HG03565 (cell line): Measurements from ENCODE around the gene PTCH2.
"Not testable (repeated sequence)": the region's sequence is repeated elsewhere in the genome, so short reads cannot be mapped to it uniquely, and the experiment has no call there.

ENCODE experiments used
- ATAC-seq: cut with Tn5 transposase; IDR thresholded peaks from one replicate; pipeline ENCODE4 v1.9.1; 2021; ENCODE audit warnings: mild to moderate bottlenecking, moderate library complexity; ENCODE audit not compliant: unreplicated experiment

PTCH2 gene

DNA sequence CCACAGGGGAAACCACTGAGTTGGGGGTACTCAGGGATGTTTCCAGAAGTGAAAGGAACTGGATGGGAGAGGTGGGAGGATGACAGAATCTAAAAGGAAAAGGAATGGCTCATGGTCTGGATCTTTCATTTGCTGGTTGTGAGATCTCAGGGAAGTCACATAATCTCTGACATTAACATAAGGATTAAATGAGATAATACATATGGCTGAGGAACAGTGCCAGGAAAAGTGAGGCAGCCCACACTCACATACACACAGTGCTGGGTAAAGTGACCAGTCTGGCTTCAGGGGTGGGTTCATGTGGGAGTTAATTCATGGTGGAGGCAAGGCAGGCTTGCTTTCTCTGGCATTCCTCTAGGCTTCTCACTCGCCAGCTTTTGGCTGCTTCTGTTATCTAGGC lies 3.9 kb upstream of the PTCH2 start:
- no peak for ATAC-seq

DNA sequence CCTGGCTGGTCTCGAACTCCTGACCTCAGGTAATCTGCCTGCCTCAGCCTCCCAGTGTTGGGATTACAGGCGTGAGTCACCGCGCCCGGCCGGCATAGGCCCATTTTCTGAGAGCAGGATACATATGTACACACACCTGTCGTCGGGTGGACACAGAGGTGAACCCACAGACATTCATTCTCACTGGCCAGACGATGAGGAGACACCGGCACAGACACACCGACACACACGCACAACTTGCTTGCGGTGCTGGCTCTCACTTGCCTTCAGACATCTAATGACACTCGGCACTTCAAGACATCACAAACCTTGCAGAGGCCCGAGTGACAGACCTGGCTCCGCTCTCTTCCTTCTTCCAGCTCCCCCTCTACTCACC lies 579 bp downstream of the PTCH2 start:
- ATAC-seq, result no peak

- no peak for ATAC-seq
Observed at GRCh38 chr1:44839576-44839975, 3.5 kb downstream of the PTCH2 start.

DNA sequence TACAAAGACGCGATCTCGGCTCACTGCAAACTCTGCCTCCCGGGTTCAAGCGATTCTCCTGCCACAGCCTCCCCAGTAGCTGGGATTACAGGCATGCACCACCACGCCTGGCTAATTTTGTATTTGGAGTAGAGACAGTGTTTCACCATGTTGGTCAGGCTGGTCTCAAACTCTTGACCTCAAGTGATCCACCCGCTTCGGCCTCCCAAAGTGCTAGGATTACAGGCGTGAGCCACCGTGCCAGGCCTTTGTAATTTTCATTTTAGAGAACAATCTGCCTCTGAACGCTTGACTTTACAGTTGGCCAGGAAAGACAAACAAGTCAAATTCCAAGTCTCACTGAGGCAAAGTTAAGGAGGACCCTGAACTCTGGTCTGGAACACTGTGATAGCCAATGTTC lies 4.8 kb downstream of the PTCH2 start:
- ATAC-seq, result not testable (repeated sequence)

GRCh38 chr1:44835738-44836675 lies 7.0 kb downstream of the PTCH2 start:
- peak; percentile 56 for ATAC-seq

DNA sequence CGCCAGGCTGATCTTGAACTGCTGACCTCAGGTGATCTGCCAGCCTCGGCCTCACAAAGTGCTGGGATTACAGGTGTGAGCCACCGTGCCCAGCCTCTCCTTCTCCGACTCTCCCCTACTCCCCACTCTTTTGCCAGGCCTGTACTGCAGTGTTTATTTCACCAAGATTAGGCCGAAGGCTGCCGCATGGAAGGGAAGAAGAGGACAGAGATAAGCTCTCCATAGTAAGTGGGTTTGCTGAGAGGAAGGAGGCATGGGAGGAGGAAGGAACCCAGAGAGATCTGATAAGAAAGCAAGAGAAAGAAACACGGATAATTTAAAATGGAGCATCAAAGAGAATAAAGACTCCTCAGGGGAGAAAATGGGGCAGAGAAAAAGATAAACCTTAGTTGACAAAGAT lies 8.7 kb downstream of the PTCH2 start:
- no peak for ATAC-seq

DNA sequence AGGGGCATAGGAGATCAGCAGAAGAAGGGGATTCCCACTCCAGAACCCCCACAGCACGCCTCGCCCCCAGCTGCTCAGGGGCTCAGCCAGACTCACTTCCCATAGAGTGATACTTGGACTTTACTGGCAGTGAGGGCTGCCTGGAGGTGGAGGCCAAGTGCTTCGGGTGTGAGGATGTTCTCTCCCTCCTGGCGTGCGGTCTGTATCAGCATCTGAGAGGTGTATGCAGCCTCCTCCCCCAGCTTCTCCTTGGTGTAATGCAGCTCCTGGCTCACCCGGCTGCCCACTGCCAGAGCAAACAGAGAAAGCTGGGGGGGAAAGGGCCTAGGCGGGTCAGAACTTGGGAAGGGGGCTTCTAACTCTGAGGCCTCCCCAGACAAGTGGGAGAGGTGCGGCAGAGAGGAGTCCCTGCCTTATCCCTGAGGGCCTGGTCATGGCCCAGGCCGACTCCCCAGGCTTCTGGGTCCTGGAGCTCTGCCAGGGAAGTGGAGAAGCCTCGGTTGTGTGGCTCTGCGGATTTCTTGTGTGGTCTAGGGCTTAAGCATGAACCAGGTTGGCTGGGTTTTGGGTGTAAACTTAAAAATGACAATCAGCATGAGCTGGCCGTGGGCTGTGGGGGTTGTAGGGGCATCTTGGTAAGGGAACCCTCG lies 10.9 kb downstream of the PTCH2 start:
- no peak for ATAC-seq

DNA sequence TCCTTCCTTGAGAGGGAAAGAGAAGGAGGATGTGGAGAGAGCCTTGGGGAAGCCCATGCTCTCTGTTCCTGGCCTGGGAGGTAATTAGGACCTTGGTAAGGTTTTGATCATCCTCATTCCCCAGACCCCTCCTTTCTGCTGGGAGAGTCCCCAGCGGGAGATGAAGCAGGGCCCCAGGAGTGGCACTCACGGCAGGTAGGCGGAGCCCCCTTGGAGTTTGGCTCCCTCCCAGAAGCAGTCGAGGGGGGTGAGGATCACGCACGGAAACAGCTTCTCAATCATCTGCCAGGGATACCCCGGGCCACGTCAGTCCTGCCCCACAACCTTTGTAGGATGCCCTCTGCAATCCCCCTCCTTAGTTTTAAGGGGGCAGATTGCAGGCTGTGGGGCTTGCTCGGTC lies 11.5 kb downstream of the PTCH2 start:
- no peak for ATAC-seq

- no peak for ATAC-seq
Observed at GRCh38 chr1:44830900-44831304, 12.2 kb downstream of the PTCH2 start.

DNA sequence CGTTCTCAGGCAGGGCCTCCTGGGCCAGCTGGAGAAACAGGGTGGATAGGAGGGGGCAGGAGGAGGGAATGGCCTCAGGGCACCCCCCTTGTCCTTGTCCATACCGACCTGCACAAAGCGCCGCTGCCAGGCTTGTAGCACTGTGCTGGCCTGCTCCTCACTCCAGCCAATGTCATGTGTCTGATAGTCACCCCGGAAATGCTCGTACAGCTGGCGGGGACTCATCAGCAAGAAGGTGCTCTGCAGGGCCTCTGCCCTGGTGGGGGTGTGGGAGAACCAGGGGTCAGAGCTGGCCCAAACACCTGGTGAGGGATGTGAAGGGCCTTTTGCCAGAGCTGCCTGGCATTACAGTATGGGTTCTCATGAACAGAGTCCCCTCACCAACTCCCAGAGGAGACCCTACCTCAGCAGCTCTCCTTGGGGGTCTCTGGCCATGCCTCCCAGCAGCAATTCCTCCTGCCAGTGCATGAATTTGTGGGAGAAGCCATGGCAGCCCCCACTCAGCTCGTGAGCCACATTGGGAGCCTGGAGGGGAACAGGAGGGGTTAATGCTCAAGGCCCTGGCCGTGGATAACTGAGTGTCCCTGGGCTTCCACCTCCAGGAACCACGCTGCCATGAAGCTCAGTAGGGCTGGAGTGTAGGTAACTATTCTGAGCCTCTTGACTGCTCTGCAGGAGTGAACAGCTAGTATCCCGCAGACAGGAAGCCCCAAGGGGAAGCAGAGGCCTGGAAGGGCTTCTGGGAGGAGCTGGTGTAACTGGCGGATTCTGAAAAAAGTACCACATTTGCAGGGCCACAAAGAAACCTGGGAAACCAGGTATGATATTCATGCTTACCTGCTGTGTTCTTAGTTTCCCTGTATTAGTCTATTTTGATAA lies 13.3 kb downstream of the PTCH2 start:
- no peak for ATAC-seq

GRCh38 chr1:44828841-44829440 lies 14.1 kb downstream of the PTCH2 start:
- no peak for ATAC-seq

DNA sequence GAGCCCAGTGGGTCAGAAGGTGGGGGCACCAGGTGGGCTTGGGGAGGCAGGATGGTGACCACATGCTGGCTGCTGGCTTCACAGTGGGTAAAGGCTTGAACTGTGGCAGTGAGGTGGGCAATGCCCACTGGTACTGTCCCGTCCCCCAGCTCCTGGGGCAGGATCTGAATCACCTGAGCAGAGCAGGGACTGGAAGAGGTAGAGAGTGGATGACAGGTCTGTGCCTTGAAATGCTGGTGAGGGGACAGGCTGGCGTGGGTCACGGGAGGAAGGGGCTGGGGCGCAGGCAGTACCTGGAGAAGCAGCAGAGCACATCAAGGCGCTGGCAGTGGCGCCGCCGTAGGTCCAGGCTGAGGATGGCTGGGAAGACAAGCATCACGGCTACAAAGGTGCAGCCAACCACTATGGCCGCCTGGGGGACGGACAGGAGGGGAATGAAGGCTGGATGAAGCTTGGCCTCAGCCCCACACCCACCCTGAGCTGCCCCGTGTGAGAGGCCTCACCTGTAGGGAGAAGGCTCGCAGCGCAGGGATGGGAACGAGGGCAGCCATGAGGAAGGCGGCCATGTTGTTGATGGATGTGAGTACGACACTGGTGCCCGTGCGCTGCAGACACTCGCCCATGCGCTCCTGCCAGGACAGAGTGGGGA lies 14.9 kb downstream of the PTCH2 start:
- ATAC-seq, result no peak

GRCh38 chr1:44827197-44828002 lies 15.7 kb downstream of the PTCH2 start:
- ATAC-seq, result no peak

GRCh38 chr1:44826375-44827196 lies 16.5 kb downstream of the PTCH2 start:
- ATAC-seq, result no peak

DNA sequence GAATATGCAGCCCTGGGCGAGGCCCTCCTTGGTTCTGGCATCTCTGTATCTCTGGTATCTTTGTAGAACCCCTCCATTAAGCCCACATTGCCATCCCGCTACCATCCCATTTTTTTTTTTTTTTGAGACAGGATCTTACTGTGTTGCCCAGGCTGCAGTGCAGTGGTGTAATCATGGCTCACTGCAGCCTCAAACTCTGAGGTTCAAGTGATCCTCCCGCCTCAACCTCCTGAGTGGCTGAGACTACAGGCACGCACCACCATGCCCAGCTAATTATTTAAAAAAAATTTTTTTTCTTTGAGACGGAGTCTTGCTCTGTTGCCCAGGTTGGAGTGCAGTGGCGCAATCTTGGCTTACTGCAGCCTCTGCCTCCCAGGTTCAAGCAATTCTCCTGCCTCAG lies 18.7 kb downstream of the PTCH2 start:
- not testable (repeated sequence) for ATAC-seq

DNA sequence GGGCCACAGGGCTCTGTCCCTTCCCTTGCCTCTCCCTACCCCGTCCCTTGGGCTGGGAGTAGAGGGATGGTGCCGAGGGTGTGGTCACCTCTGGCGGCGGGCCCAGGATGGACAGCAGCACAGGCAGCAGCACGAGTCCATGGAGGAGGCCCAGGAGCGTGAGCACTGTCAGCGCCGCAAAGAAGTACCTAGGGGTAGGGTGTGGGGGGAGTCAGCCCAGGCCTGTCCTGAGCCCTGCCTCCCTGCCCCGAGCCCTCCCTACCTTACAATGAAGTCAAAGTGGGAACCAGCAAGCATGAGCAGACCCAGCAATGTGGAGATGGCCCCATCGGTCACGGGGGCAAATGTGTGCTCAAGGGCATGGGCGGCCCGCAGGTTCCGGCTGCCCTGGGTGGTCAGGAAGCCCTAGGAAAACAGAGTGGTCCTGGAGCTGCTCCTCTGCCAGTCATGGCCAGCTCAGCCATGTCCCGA lies 20.0 kb downstream of the PTCH2 start:
- no peak for ATAC-seq

GRCh38 chr1:44822131-44822701 lies 20.8 kb downstream of the PTCH2 start:
- ATAC-seq, result no peak

DNA sequence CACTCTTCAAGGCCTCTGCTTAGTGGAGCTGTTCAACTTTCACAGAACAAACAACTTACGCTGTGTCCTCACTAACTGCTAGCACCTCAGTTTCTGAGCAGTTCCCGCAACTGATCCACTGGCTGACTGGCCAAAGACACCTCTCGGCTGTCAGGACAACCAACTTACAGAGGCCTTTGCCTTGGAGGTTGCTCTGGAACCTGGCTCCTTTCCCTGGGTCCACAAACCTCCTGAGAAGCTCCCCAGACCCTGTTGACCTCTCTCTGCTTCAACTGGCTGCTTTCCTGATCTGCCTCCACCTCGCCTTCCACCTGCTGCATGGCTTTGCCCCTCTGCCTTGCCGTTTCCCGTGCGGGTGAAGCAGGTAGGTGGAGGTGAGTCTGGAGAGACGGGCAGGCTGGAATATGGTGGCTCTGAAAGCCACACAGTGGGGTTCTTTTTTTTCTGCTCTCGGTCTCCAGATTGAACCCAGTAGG lies 21.8 kb downstream of the PTCH2 start:
- no peak for ATAC-seq
